Neural cell (in vitro differentiated cells): ENCODE measurements around the gene LIMS2. TPM values are rescaled to one million over a fixed set of nuclear protein-coding genes. Genes with fewer than 3 reads are reported as not detected.

Source experiments
- H2AFZ ChIP-seq: fragments of 200-600, 300-800 bp; sonication (generic), shearing (Covaris generic); 2 replicates; pipeline ENCODE4 v1.6.0; 2014; ENCODE audit warnings: low read depth, mild to moderate bottlenecking, antibody characterized with exemption, low read length, moderate library complexity
- H3F3A ChIP-seq: fragments of 200-600 bp; shearing (Covaris generic); 2 replicates; pipeline ENCODE4 v1.6.1; 2016; ENCODE audit warnings: mild to moderate bottlenecking, moderate library complexity, mixed read lengths, antibody characterized with exemption, low read length; ENCODE audit not compliant: insufficient read depth, poor library complexity, severe bottlenecking
- H3K27ac ChIP-seq: fragments of 200-600, 300-800 bp; sonication (generic), shearing (Covaris generic); 2 replicates; pipeline ENCODE4 v1.5.1; 2014; ENCODE audit warnings: mild to moderate bottlenecking, low read length, moderate library complexity
- H3K27me3 ChIP-seq: fragments of 300-800, 200-600 bp; sonication (generic), shearing (Covaris generic); 2 replicates; pipeline ENCODE4 v1.6.0; 2014; ENCODE audit warnings: mild to moderate bottlenecking, low read depth, low read length, moderate library complexity; ENCODE audit not compliant: insufficient read depth
- H3K36me3 ChIP-seq: fragments of 300-800, 200-600 bp; sonication (generic), shearing (Covaris generic); 2 replicates; pipeline ENCODE4 v1.5.1; 2014; ENCODE audit warnings: mild to moderate bottlenecking, antibody characterized with exemption, low read length, moderate library complexity; ENCODE audit not compliant: insufficient read depth
- H3K4me2 ChIP-seq: fragments of 300-800, 200-600 bp; sonication (generic), shearing (Covaris generic); 2 replicates; pipeline ENCODE4 v1.6.0; 2014; ENCODE audit warnings: mild to moderate bottlenecking, low read length
- H3K4me3 ChIP-seq: fragments of 300-800, 200-600 bp; sonication (generic), shearing (Covaris generic); 2 replicates; pipeline ENCODE4 v1.5.1; 2014; ENCODE audit warnings: mild to moderate bottlenecking, low read length, moderate library complexity
- H3K79me2 ChIP-seq: fragments of 200-600 bp; shearing (Covaris generic); replicated peaks from 2 replicates; pipeline ENCODE4 v1.6.0; 2014; ENCODE audit warnings: mild to moderate bottlenecking, low read length, moderate library complexity; ENCODE audit not compliant: insufficient read depth
- H3K9ac ChIP-seq: fragments of 300-800, 200-600 bp; sonication (generic), shearing (Covaris generic); 2 replicates; pipeline ENCODE4 v1.6.1; 2016; ENCODE audit warnings: mild to moderate bottlenecking, low read length, mixed read lengths
- H3K9me2 ChIP-seq: fragments of 200-600 bp; shearing (Covaris generic); 2 replicates; pipeline ENCODE4 v1.6.1; 2016; ENCODE audit warnings: mild to moderate bottlenecking, low read length, mixed read lengths; ENCODE audit not compliant: insufficient read depth
- H3K9me3 ChIP-seq: fragments of 200-600, 300-800 bp; sonication (generic), shearing (Covaris generic); 2 replicates; pipeline ENCODE4 v1.6.1; 2016; ENCODE audit warnings: mild to moderate bottlenecking, mixed run types, low read length, moderate library complexity, mixed read lengths
- H4K20me1 ChIP-seq: fragments of 200-600 bp; shearing (Covaris generic); 2 replicates; pipeline ENCODE4 v1.6.1; 2016; ENCODE audit warnings: mild to moderate bottlenecking, mixed run types; ENCODE audit not compliant: insufficient read depth
- CTCF ChIP-seq: fragments of 450-650 bp; IDR thresholded peaks from 2 replicates; pipeline ENCODE4 v1.5.1; 2014; ENCODE audit warnings: antibody characterized with exemption, mild to moderate bottlenecking, moderate library complexity; ENCODE audit not compliant: poor library complexity, severe bottlenecking
- EP300 ChIP-seq: fragments of 450-650 bp; conservative IDR thresholded peaks from 2 replicates; pipeline ENCODE4 v1.6.1; 2014; ENCODE audit warnings: antibody characterized with exemption, mild to moderate bottlenecking, moderate library complexity; ENCODE audit not compliant: poor library complexity, severe bottlenecking
- EZH2 ChIP-seq: fragments of 200-600, 300-800 bp; shearing (Covaris generic), sonication (generic); IDR thresholded peaks from 2 replicates; pipeline ENCODE4 v1.6.1; 2014; ENCODE audit warnings: antibody characterized with exemption, low read length, borderline replicate concordance, mild to moderate bottlenecking; ENCODE audit not compliant: insufficient read depth, poor library complexity, severe bottlenecking
- MXI1 ChIP-seq: fragments of 450-650 bp; conservative IDR thresholded peaks from 2 replicates; pipeline ENCODE4 v1.6.1; 2014; ENCODE audit warnings: antibody characterized with exemption, mild to moderate bottlenecking; ENCODE audit not compliant: poor library complexity, severe bottlenecking
- POLR2AphosphoS5 ChIP-seq: IDR thresholded peaks from 2 replicates; pipeline ENCODE4 v1.6.1; 2012
- RAD21 ChIP-seq: fragments of 450-650 bp; conservative IDR thresholded peaks from 2 replicates; pipeline ENCODE4 v1.6.1; 2014; ENCODE audit warnings: antibody characterized with exemption, mild to moderate bottlenecking, moderate library complexity
- REST ChIP-seq: IDR thresholded peaks from 2 replicates; pipeline ENCODE4 v1.6.1; 2012; ENCODE audit warnings: borderline replicate concordance
- SMC3 ChIP-seq: fragments of 450-650 bp; conservative IDR thresholded peaks from 2 replicates; pipeline ENCODE4 v1.6.1; 2014; ENCODE audit warnings: antibody characterized with exemption, mild to moderate bottlenecking, moderate library complexity; ENCODE audit not compliant: poor library complexity
- TAF1 ChIP-seq: IDR thresholded peaks from 2 replicates; pipeline ENCODE4 v1.6.1; 2012; ENCODE audit warnings: low read depth
- polyA plus RNA-seq: library from polyadenylated mRNA; depleted of rRNA; stranded (reverse); fragments of >200 nt; gene quantifications from 2 replicates; pipeline ENCODE4 v1.2.3, GENCODE V29; 2014

Gene LIMS2
- polyA plus RNA-seq, 1 donor from 2014 or later: not detected

DNA sequence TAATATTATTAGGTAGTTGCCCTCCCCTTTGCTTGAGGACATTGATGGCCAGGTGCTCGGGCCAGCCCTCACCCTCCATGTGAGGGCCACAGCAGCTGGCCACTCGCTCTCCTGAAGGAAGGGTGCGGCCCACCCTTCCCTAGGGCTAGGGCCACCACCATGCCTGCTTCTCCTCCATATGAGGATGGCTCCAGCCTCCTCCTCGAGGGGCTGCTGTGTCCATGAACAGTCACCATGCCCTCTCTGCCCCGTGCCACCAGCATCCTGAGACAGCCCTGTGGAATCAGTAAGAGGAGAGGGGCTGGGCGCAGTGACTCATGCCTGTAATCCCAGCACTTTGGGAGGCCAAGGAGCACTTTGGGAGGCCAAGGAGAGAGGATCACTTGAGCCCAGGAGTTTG is 27.0 kb downstream of the LIMS2 start:
- no peak for TF ChIP-seq CTCF
- TF ChIP-seq EZH2: no peak
- no peak for TF ChIP-seq TAF1
- no peak for TF ChIP-seq RAD21
- no peak for TF ChIP-seq EP300
- no peak for TF ChIP-seq SMC3
- TF ChIP-seq REST: no peak
- no peak overlapping the region for H3K9ac ChIP-seq
- H3K79me2 ChIP-seq: no peaks in the 10 kb centered on the region
- no peak overlapping the region for H3K4me2 ChIP-seq
- no peaks in the 10 kb centered on the region for H3F3A ChIP-seq
- no peaks in the 10 kb centered on the region for H3K36me3 ChIP-seq
- no peaks in the 10 kb centered on the region for H3K27me3 ChIP-seq
- H4K20me1 ChIP-seq: no peaks in the 10 kb centered on the region
- H3K4me3 ChIP-seq: no peak overlapping the region
- H3K27ac ChIP-seq: no peak overlapping the region
- no peaks in the 10 kb centered on the region for H3K9me3 ChIP-seq
- H2AFZ ChIP-seq: no peak overlapping the region
- H3K9me2 ChIP-seq: no peaks in the 10 kb centered on the region

GRCh38 chr2:127647242-127648190 is 27.8 kb downstream of the LIMS2 start:
- no peak overlapping the region for H2AFZ ChIP-seq
- TF ChIP-seq POLR2AphosphoS5 (no peak), SMC3 (no peak), CTCF (no peak), REST (no peak), MXI1 (no peak), EP300 (no peak), TAF1 (no peak), EZH2 (no peak)
- H3K79me2 ChIP-seq: no peaks in the 10 kb centered on the region
- H3K9me3 ChIP-seq: no peaks in the 10 kb centered on the region
- H3K4me2 ChIP-seq: no peak overlapping the region
- H3K36me3 ChIP-seq: no peaks in the 10 kb centered on the region
- H3K27me3 ChIP-seq: no peaks in the 10 kb centered on the region
- no peak overlapping the region for H3K4me3 ChIP-seq
- no peak overlapping the region for H3K9ac ChIP-seq
- H4K20me1 ChIP-seq: no peaks in the 10 kb centered on the region
- no peak overlapping the region for H3K27ac ChIP-seq
- no peaks in the 10 kb centered on the region for H3F3A ChIP-seq
- H3K9me2 ChIP-seq: no peaks in the 10 kb centered on the region
